Fibroblast of lung (primary cell): ENCODE data around the gene GUCA2B.

ENCODE experiments used
- EZH2 ChIP-seq: IDR thresholded peaks from 2 replicates; pipeline ENCODE4 v1.5.1; 2012; ENCODE audit warnings: low read length, control low read depth, mild to moderate bottlenecking; ENCODE audit errors: missing control alignments
- TF ChIP-seq, protein P1 (sequence below), 2 donors: IDR thresholded peaks in 1 of 2; conservative IDR thresholded peaks in 1 of 2; 1 replicate in 1 of 2; 2 replicates in 1 of 2; pipeline ENCODE4 v1.5.1; 2011 to 2012; ENCODE audit warnings: low read length in 2 of 2, control low read depth in 1 of 2, inconsistent platforms in 1 of 2, low read depth in 1 of 2, mild to moderate bottlenecking in 1 of 2

DNA sequence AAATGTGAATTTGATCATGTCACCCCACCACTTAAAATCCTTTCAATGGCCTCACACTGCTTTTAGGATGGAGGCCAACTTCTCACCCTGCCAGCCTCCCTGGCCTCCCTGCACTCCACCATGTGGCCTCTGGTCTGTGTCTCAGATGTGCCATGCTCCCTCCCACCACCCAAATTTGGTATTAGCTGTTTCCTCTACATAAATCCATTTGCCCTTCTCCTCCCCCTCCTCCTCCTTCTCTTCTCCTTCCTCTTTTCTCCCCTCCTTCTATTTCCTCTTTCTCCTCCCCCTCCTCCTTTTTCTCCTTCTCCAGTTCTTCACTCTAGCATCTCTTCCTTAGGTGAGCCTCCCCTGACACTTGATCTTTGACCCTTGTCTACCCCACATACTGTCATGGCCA, 16.7 kb upstream of the GUCA2B start:
- TF ChIP-seq, protein P1, sequence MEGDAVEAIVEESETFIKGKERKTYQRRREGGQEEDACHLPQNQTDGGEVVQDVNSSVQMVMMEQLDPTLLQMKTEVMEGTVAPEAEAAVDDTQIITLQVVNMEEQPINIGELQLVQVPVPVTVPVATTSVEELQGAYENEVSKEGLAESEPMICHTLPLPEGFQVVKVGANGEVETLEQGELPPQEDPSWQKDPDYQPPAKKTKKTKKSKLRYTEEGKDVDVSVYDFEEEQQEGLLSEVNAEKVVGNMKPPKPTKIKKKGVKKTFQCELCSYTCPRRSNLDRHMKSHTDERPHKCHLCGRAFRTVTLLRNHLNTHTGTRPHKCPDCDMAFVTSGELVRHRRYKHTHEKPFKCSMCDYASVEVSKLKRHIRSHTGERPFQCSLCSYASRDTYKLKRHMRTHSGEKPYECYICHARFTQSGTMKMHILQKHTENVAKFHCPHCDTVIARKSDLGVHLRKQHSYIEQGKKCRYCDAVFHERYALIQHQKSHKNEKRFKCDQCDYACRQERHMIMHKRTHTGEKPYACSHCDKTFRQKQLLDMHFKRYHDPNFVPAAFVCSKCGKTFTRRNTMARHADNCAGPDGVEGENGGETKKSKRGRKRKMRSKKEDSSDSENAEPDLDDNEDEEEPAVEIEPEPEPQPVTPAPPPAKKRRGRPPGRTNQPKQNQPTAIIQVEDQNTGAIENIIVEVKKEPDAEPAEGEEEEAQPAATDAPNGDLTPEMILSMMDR (conservative IDR thresholded peaks at IDR 0.05 in 1 of 2, IDR thresholded peaks at IDR 0.05 in 1 of 2; ENCODE audit: low read depth in 1 of 2, low read length in 2 of 2): no peak
- TF ChIP-seq EZH2: no peak
